Prostate gland (tissue), 2 donors: ENCODE data around the gene KRTAP4-16.

Source experiments
- CTCF ChIP-seq, 4 experiments: fragments of 200-600 bp in 2 of 4; fragments of 450-650 bp in 2 of 4; sonication (generic) in 2 of 4; IDR thresholded peaks; 1 replicate in 3 of 4; 2 replicates in 1 of 4; pipeline ENCODE4 v1.5.1; 2016 to 2019; ENCODE audit warnings: antibody characterized with exemption in 4 of 4, mild to moderate bottlenecking in 2 of 4, moderate library complexity in 2 of 4
- POLR2A ChIP-seq: fragments of 450-650 bp; IDR thresholded peaks from one replicate; pipeline ENCODE4 v1.6.1; 2016; ENCODE audit warnings: antibody characterized with exemption, mild to moderate bottlenecking
- POLR2AphosphoS5 ChIP-seq: sonication (generic); formaldehyde crosslinking; IDR thresholded peaks from one replicate; pipeline ENCODE4 v1.6.1; 2017; ENCODE audit warnings: antibody characterized with exemption

DNA sequence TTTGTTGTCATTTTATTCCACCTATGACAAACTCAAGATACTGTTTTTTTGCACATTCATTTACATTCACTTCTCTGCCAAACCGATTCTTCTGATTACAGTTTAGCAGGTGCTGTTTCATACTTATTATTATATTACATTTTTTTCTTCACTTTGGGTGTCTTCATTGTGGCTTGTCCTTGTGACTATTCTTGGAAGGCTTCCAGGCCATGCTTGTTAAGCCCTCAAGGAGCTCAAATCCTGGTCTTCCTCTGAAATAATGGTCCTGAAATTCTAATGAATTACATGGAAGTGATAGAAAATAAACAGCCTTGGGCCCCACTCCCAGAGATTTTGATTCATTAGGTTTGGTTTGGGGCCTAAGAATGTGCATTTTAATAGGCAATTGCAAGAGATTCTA lies 37.7 kb downstream of the KRTAP4-16 start:
- TF ChIP-seq CTCF (IDR thresholded peaks at IDR 0.05), result no peak
- no peak for TF ChIP-seq POLR2AphosphoS5
- TF ChIP-seq POLR2A, result no peak
